Pancreas (tissue), 10 donors: Measurements from ENCODE around the gene ACSL1. TPM values are rescaled to one million over a fixed set of nuclear protein-coding genes. Genes with fewer than 3 reads are reported as not detected.

Experiments used
- ATAC-seq, 4 donors: fragments of 200-7000 bp; cut with Tn5 transposase; one replicate each; pipeline versions ENCODE4 v1.8.0 to v1.9.1; 2020; ENCODE audit warnings: mild to moderate bottlenecking in 4 of 4, moderate library complexity in 4 of 4
- DNase-seq, 6 donors: peaks; one replicate each; pipeline ENCODE4 v3.0.0-alpha.2; 2020
- FAIRE-seq: peaks from 2 replicates; lab custom pipeline; 2012; peaks lifted over from hg19 to GRCh38; lab: Jason Lieb, UNC
- H3K27ac ChIP-seq, 4 donors: fragments of 200-600 bp; sonication (generic); 1 replicate in 3 of 4; 2 replicates in 1 of 4; pipeline versions ENCODE4 v1.5.0 to v1.8.0; 2020
- H3K27me3 ChIP-seq, 4 donors: fragments of 200-600 bp; one replicate each; pipeline ENCODE4 v1.8.0; 2021
- H3K36me3 ChIP-seq, 3 donors: fragments of 200-600 bp; sonication (generic) in 1 of 3; one replicate each; pipeline versions ENCODE4 v1.5.0 to v1.8.0; 2020 to 2021
- H3K4me1 ChIP-seq, 3 donors: fragments of 200-600 bp; one replicate each; pipeline ENCODE4 v1.8.0; 2021
- H3K4me3 ChIP-seq, 4 donors: fragments of 200-600 bp; sonication (generic) in 2 of 4; one replicate each; pipeline versions ENCODE4 v1.5.0 to v1.8.0; 2020 to 2021
- H3K9me3 ChIP-seq, 4 donors: fragments of 200-600 bp; one replicate each; pipeline ENCODE4 v1.8.0; 2021
- CTCF ChIP-seq, 4 donors: fragments of 200-600 bp; sonication (generic) in 3 of 4; IDR thresholded peaks; one replicate each; pipeline versions ENCODE4 v1.5.0 to v1.8.0; 2021; ENCODE audit warnings: antibody characterized with exemption in 4 of 4
- WGBS, 2 donors: extraction: QIAGEN DNeasy Blood & Tissue Kit; methylation state at CpG; one replicate each; pipeline ENCODE4 v1.1.7; 2013; 5-methylcytosine and 5-hydroxymethylcytosine counted together
- intact Hi-C, 3 donors: fragments of 100-400 bp; cut with DNase I; formaldehyde crosslinking; loops; one replicate each; pipeline versions ENCODE4 v1.11.1 to v1.14.2; 2022
- polyA plus RNA-seq, 2 donors: library from polyadenylated mRNA; stranded (reverse); fragments of 200-250 nt; gene quantifications; one replicate each; pipeline ENCODE4 v1.2.3, GENCODE V29; 2013
- total RNA-seq, 6 donors: library from RNA; stranded (reverse); fragmentation: NEBNext Ultra II Directional in 4 of 6; extraction: Animal tissue kit (Norgen Biotek cat#: 25700) in 4 of 6; gene quantifications; one replicate each; pipeline versions ENCODE4 v1.2.1 to v1.2.4, GENCODE V29; 2021 to 2023
- donor health status: healthy with polysubstance abuse.
- donor health status: DM: no; HTN: no; CAD: no; lungs with moderate emphysema.
- donor health status: DM: no; HTN: no; CAD: no.
- donor health status: control.
- donor health status: control.
- donor health status: Bipolar disorder and iron deficiency.
- donor health status: DM: yes; HTN: yes; CAD: no.
- donor health status: DM: no; HTN: no; CAD: no.
- donor health status: DM: no; HTN: no; CAD: no.
- donor health status: DM: yes; HTN: yes; CAD: no.

ACSL1 gene
- total and polyA plus RNA-seq, 8 donors, result 16.0 to 39.4 (median 20.9) TPM

GRCh38 chr4:184818216-184818564 is 7.6 kb downstream of the ACSL1 start:
- Histone ChIP-seq H3K36me3 (no peaks in the 10 kb centered on the region), H3K9me3 (no peaks in the 10 kb centered on the region), H3K4me3 (no peak overlapping the region), H3K27ac (no peak overlapping the region), H3K27me3 (no peaks in the 10 kb centered on the region), H3K4me1 (peaks cover 13 to 23% (median 15%) of the 10 kb centered on the region in 3 donors)
- DNase-seq (no peak), FAIRE-seq (no peak), ATAC-seq (no peak)
- intact Hi-C loops, result no loop called here
- no peak for TF ChIP-seq CTCF (IDR thresholded peaks at IDR 0.05)
- 83 to 87% methylated on average over 4 of the region's 4 CpGs for WGBS, 2 donors

- H3K9me3 ChIP-seq, result no peaks in the 10 kb centered on the region
- DNase-seq, result no peak
- no peak for TF ChIP-seq CTCF (IDR thresholded peaks at IDR 0.05)
- H3K27me3 ChIP-seq, result no peaks in the 10 kb centered on the region
- peaks cover 13 to 24% (median 16%) of the 10 kb centered on the region in 3 donors for H3K4me1 ChIP-seq
- intact Hi-C loops, result no loop called here
- no peak overlapping the region for H3K4me3 ChIP-seq
- H3K27ac ChIP-seq, result no peak overlapping the region
- 89 to 90% methylated on average over 11 of the region's 11 CpGs for WGBS, 2 donors
- FAIRE-seq, result no peak
- no peaks in the 10 kb centered on the region for H3K36me3 ChIP-seq
- ATAC-seq, result no peak
Observed at GRCh38 chr4:184817494-184818215, 8.1 kb downstream of the ACSL1 start.

- no peak for ATAC-seq
- H3K9me3 ChIP-seq, result no peaks in the 10 kb centered on the region
- H3K27ac ChIP-seq, result no peak overlapping the region
- peaks cover 13 to 30% (median 18%) of the 10 kb centered on the region in 3 donors for H3K4me1 ChIP-seq
- no peak for DNase-seq
- H3K4me3 ChIP-seq, result no peak overlapping the region
- intact Hi-C loops, result no loop called here
- no peak for FAIRE-seq
- no peaks in the 10 kb centered on the region for H3K36me3 ChIP-seq
- no peak for TF ChIP-seq CTCF (IDR thresholded peaks at IDR 0.05)
- no peaks in the 10 kb centered on the region for H3K27me3 ChIP-seq
Observed at GRCh38 chr4:184816962-184817361, 8.8 kb downstream of the ACSL1 start.

GRCh38 chr4:184815046-184815877 is 10.5 kb downstream of the ACSL1 start:
- peak; percentile 88 to 93 (median 90) for ATAC-seq
- H3K9me3 ChIP-seq, result no peaks in the 10 kb centered on the region
- no peaks in the 10 kb centered on the region for H3K36me3 ChIP-seq
- intact Hi-C loops, result no loop called here
- peaks cover 13 to 30% (median 18%) of the 10 kb centered on the region in 3 donors for H3K4me1 ChIP-seq
- FAIRE-seq, result no peak
- peak overlapping the region; percentile 53 to 80 (median 64) for H3K27ac ChIP-seq
- WGBS, 2 donors, result 6 to 8% methylated on average over 11 of the region's 11 CpGs
- no peak for TF ChIP-seq CTCF (IDR thresholded peaks at IDR 0.05)
- H3K27me3 ChIP-seq, result no peaks in the 10 kb centered on the region
- peak overlapping the region in 1 of 4 donors; percentile 10 for H3K4me3 ChIP-seq
- DNase-seq, result peak; percentile 74 to 91 (median 84)
